Smooth muscle cell of the brain vasculature (primary cell): Measurements from ENCODE around the gene SPACA4.

Source experiments
- DNase-seq: peaks from one replicate; pipeline ENCODE4 v3.0.0-alpha.2; 2012; ENCODE audit warnings: low read depth, low spot score

SPACA4 gene

DNA sequence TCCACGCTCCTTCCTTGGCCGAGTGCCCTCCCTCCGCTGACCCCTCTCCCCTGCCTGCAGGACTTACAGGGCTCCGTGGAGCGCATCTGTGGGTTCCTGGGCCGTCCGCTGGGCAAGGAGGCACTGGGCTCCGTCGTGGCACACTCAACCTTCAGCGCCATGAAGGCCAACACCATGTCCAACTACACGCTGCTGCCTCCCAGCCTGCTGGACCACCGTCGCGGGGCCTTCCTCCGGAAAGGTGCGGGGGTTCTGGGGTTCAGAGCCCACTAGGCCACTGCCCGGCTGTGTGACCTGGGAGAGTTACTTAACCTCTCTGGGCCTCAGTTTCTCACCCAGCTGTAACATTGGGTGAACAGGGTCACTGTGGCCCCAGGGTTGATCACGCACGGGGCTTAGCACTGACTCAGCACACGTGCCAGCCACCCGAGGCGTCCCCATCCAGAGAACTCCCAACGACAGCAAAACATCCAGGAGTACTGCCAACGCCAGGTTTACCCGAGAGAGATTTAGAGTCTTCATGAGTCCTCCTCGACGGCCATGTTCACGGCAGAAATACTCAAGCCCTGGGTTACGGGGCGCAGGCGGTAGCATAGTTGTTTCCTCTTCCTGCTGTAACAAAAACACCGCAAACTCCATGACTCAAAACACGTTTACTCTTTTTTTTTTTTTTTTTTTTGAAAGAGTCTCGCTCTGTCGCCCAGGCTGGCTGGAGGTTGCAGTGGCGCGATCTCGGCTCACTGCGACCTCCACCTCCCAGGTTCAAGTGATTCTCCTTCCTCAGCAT is 9.7 kb upstream of the SPACA4 start:
- DNase-seq = no peak

DNA sequence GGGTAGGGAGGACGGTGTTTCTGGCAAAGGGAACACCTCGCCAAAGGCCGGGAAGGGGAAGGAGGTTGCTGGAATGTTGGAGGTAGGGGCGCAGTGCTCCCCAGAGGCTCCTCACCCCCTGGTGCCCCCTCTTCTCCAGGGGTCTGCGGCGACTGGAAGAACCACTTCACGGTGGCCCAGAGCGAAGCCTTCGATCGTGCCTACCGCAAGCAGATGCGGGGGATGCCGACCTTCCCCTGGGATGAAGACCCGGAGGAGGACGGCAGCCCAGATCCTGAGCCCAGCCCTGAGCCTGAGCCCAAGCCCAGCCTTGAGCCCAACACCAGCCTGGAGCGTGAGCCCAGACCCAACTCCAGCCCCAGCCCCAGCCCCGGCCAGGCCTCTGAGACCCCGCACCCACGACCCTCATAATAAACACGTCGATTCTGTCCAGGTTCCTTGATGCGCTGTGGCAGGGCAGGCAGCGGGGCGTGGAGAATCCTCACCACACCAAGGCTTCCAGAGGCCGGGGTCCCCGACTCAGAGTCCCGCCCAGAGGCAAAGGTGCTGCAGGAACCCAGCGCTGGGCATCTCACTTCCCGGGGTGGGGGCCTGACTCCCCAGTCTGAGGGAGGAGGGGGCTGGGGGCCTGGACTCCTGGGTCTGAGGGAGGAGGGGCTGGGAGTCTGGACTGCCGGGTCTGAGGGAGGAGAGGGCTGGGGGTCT is 7.4 kb upstream of the SPACA4 start:
- no peak for DNase-seq

DNA sequence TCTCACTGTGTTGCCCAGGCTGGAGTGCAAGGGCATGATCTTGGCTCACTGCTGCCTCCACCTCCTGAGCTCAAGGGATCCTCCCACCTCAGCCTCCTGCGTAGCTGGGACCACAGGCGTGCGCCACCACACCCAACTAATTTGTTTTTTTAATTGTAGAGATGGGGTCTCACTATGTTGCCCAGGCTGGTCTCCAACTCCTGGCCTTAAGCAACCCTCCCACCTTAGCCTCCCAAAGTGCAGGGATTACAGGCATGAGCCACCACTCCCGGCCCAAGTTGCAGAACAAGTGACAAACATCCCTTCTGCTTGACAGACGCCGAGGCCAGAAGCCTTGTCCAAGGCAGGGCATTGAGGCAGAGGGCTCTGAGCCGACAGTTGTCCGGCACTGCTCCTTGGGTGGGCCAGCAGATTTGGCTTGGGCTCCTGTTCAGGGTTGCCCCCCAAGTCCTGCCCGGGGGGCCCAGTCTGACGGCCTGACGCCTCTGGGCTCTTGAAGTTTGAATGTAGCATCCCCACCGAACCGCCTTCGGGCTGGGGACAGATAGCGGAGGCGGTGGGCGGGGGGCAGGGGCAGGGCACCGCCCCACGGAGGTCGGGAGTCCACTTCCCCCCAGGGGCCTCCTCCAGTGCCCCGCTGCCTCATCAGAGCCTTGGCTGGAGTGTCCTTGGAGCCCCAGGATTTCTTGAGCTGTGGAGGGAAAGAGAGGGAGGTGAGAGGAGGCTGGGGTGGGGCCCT is 5.7 kb upstream of the SPACA4 start:
- DNase-seq = no peak

DNA sequence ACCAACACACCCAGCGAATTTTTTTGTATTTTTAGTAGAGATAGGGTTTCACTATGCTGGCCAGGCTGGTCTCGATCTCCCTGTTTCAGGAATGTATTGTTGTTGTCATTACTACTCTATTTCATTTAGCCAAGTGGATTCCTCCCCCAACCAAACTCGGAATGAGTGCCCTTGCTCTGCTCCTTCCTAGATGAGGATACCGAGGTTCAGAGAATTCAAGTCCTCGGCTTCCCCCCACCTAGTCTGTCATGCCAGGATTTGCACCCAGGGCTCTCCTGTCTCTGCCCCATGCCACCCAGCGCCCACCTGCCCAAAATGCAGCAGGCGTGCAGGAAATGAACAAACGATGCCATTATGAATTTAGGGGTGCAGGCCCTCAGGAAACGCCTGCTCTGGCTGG is 3.5 kb upstream of the SPACA4 start:
- DNase-seq = no peak

DNA sequence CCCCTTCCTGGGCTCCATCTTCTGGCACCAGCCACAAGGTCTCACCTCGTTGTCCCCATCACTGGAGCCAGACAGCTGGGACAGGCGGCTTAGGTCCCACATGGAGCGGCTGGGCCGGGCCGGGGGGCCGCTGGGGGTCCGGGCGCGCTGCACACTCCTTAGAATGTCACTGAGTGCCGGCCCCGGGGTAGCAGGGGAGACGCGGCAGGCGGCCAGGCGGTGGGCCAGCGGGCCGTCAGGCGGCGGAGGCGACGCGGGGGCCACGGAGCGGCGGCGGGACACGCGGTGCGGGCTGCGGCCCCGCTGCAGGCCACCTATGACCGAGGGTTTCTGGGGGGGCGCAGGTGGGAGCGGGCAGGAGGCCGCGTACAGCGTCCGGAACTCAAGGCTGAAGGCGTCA is 3.1 kb upstream of the SPACA4 start:
- no peak for DNase-seq

DNA sequence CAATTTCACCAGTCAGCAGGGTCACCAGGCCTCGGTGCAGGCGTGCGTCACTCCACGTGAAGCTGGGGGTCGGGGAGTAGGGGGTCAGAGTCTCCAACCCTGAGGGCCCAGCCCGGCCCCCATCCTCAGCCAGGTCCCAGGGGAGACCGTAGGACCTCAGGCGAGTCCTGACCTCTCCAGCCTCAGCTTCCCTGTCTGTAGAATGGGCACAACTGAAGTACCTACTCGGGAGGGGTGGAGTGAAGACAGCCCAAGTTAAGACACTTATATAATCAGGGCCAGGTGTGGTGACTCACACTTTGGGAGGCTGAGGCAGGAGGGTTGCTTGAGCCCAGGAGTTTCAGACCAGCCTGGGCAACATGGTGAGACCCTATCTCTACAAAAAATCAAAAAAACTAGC is 2.7 kb upstream of the SPACA4 start:
- no peak for DNase-seq

DNA sequence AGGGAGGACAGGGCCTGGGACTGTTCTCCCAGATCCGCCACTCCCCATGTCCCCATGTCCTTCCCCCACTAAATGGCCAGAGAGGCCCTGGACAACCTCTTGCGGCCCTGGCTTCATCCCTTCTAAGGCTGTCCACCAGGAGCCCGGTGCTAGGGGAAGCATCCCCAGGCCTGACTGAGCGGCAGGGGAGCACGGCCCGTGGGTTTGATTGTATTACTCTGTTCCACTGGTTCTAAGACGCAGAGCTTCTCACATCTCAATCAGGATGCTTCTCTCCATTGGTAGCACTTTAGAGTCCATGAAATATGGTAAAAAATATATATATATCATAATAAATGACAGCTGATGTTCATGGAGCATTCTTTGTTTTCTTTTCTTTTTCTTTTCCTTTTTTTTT is 815 bp downstream of the SPACA4 start:
- DNase-seq = no peak

DNA sequence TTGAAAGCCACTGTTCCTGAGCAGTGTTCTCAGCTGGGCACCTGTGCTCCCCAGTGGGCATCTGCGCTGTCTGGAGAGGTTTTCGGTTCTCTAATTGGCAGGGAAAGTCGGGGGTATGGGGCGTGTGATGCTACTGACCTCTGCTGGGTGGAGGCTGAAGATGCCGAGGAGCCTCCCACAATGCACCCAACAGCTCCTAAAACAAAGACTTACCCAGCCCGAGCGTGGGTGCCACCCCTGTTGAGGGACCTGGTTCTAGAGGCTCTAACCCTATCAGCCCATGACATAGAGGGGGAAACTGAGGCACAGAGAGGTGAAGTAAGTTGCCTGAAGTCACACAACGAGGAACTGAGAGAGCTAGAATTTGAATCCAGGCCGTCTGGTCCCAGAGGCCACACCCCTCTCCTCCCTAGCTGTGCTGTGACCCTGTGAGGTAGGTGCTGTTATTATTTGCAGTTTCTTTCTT is 2.3 kb downstream of the SPACA4 start:
- DNase-seq = no peak

DNA sequence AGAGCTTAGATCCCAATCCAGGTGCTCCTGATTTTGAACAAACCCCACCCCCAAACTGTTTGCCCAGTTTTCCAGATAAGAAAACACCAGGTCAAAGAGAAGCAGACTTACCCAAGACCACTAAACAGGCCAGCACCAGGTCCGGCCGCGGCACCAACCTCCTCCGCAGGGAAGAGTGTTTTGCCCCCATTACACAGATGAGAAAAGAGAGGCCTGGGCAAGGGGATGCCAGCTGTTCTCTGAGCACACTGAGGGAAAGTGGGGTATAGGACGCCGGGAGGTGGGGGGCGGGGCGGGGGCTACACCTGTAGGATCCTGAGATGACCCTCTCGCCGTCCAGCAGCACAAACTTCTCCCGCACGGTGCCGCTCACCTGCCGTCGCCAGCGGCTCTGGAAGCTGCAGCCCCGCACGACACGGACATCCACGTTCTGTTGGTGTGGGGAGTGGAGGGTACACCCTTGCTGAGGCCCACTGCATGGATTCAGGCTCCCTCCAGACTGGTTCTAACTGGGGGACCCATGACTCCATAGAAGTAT is 3.1 kb downstream of the SPACA4 start:
- no peak for DNase-seq

DNA sequence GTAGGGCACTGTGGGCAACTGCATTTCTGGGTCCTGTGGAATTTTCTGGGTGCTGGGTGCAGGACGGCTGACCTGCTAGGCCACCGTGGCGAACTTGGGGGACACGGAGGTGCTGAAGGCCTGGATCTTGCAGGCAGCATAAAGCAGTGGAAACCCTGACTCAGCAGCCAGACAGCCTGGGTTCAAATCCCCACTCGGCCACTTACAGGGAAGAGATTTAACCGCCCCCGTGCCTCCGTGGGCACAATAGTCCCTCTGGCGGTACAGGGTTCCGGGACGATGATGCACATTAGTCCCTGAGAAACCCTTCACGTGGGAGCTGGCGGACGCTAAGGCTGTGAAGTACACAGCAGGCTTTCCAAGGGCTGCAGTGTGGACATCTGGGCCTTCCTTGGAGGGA is 5.3 kb downstream of the SPACA4 start:
- DNase-seq = no peak

DNA sequence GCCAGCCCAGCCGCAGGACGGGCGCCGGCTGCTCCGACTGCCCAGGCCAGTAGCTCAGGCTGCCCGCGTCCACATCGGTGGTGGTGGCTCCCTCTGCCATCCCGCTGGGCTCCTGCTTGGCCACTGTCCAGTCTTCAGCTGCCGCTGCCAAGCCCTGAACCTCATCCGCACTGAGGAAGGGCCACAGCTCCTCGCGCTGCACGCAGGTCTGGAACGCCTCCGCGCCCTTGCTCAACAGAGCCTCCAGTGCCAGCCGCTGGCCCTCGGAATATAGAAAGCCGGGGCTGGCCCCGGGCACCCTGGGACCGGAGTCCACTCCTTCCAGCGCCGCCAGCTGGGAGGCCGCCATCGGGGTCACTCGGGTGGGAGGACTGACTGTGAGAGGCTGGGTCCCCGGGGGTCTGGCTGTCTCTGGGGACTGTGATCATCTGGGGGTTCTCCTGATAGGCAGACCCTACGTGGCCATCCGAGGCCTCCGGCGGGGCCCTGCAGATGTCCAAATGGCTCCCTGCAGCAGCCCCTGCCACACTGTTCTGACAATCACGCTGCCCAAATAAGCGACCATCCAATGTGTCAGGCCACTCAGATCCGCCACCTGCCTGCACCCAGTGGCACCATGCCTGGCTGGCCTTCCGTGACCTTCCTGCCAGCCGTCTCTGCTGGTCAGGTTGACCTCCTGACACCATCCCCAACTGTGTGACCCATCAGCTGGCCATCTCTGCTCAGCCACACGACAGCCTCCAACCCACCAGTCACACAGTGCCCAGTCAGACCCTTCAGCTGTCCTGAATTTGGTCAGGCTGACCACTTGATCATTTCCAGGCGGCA is 6.7 kb downstream of the SPACA4 start:
- no peak for DNase-seq

DNA sequence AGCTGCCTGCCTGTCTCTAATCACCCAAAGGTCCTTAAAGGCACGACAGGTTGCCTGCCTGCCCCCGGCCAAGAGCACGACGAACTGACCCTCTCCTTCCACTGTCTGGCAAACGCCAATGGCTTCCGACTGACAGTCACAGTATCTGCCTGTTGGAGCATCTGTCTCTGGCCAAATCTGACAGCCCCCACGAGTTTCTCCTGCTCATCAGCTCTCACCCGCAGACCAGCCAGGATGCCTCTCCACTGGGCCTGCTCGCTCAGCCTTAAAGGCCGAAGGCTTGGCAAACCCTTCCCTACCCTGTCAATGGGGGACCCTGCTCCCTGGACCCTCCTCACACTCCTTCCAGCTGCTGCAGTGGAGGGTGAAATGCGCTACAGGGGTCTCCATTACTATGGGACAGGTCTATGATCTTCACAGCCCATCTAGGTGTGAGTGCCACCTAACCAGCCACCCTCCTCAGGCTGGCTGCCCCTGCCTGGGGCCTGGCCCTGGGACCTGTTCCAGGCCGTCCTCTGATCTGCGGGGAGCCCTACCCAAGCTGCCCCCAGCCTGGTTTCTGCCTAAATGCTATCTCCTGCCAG is 7.4 kb downstream of the SPACA4 start:
- no peak for DNase-seq

DNA sequence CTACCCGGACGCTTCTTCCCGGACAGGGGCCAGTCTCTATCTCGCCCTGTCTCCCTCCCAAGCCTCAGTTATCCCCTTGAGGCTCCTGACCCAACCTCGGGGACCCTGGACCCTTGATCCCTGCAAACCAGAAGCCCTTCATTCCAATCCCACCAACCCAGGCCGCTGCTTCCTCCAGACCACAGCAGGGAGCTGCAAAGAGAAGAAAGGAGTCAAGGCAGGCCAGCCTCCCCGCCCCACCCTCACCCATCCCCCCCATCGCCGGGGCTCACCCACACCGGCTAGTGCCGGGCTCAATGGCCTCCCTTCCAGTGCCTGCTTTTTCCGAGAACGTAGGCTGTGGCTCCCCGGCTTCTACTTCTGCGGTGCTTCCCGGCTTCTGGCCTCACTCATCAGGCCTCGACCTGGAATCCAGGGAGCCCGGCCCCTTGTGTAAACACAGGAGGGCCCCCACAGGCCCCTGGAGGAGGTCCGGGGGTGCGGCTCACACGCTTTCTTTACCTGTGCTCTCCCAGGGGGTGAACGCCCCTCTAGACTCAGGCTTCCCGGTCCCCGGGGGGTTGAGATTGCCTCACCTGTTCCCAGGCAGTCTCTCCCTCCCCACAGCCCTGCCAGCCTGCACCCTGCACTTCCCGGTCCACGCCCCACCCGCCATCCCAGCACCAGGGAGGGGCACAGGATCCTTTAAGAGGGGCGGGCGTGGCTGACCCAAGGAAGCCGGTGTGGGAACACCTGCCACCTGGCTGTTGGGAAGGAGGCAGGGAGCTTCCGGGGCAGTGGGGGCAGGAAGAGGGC is 8.1 kb downstream of the SPACA4 start, which contains the start of gene FAM83E:
TSS of gene FAM83E (minus strand) at position 641 of the 795 bp plus-strand sequence. CDS start 1,704 bp downstream, outside the sequence.
- DNase-seq = no peak

DNA sequence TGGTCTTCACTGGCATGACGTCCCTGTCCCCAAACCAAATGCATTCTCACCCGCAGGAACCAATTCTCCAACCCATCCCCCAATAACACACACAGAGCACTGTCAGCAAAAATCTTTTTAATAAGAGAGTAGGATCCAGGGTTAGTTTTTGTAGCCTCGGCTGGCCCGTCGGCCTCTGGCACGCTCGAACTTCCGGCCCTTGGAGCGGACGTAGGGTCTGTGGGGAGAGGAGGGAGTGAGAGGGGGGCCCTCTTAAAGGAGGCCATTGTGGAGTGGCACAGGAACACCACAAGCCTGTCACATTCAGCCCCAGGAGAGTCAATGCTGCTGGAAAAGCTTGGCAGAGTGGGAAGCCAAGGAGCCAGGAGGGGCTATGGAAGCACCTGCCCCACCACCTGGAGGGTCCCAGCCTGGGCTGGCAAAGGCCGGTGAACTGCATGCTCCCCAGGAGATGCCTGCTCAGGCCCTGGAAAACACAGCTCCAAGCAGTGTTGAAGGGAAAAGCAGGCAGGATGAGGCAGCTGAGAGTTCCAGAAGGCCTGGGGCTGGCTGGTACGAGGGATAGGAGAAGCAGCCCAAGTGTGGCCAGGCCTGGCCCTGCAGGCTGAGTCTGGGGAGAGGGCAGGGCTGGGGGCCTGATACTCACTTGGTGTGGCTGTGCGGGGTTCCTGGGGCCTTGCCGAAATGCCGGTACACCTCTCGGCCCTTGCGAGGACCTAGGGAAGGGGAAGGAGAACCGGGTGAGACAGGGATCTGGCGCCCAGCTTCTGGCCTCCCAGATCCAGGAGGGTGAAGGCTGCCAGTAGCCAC is 8.9 kb downstream of the SPACA4 start:
- no peak for DNase-seq

DNA sequence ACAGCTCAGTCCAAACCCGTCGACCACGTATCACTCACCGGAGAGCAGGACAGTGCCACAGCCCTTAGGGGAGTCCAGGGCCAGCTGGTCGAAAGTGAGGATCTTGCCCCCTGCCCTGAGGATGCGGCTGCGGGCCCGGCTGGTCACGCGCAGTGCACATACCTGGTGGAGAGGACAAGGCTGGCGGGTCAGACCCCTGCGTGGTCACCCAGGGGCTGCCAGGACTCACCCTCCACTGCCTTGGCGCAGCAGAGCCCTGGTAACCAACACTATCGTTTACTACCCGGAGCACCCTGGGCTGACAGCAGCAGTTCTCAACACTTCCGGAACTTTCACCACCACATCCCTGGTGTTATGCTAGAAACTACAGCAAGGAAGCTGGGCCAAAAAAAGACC is 9.5 kb downstream of the SPACA4 start:
- no peak for DNase-seq

DNA sequence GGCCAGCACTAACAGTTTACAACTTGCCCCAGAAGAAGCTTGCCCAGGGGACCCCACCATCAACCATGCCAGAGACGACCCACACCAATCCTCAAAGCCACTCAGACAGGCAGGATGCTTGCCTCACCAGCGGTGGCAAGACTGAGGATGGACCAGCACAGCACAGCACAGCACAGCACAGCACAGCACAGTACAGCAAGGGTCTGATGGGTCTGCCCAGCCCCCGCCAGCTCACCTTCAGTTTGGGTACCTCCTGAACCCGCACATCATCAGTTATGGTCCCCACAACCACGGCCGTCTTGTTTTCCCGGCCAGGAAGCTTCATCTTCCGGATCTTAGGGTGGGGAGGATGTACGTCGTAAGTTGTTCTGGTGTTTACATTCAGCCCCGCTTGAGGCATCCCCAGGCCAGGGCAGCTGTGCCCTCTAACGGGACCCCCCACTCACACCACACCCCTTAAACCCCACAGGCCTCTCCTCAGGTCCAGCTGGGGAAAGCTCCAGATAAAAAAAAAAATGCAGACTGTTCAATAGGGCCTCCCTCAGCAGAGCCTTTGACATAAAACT is 10.0 kb downstream of the SPACA4 start:
- no peak for DNase-seq

DNA sequence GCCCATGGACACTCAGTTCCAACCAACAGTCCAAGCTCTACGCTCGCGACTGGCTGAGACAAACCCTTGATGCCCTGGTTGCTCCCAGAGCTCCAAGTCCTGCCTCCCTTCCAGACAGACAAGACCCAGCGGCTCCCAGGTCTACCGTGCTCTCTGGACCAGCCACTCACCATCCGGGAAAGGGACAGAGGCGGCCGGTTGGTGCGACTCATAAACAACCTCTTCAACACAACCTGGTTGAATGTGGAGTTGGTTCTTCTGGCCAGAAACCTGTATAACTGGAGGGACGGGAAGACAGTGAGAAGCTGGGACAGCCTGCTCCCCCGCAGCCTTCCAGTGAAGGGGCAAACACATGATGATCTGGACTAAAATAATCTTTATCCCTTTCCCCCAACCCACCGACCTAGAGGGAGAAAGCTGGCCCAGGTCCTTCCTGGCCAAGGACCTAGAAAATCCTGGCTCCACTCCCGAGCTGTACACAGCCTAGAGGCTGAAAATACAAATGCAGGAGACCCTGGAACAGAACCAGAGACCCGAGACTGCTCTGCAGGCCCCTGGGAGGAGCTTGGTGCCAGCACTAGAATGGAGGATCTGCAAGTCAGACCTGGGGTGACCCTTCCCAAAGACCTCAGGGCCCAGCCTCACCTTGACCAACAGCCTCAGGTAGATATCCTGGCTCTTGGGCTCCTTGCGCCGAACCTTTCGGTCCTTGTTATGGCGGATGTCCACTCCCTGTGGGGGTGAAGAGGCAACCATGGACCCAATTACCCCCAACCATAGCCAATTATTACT is 10.8 kb downstream of the SPACA4 start:
- no peak for DNase-seq
